Fibroblast of lung (primary cell): ENCODE data around the gene AP2A2. TPM values are rescaled to one million over a fixed set of nuclear protein-coding genes. Genes with fewer than 3 reads are reported as not detected.

ENCODE experiments used
- DNase-seq, 2 donors: peaks; one replicate each; pipeline versions ENCODE4 v3.0.0 to v3.0.0-alpha.2; 2010; ENCODE audit warnings: low read depth in 2 of 2
- H2AFZ ChIP-seq: 2 replicates; pipeline ENCODE4 v1.5.1; 2012; ENCODE audit warnings: low read length, control low read depth, inconsistent platforms
- H3K27ac ChIP-seq: 2 replicates; pipeline ENCODE4 v1.5.1; 2011; ENCODE audit warnings: low read length, control low read depth; ENCODE audit not compliant: insufficient read depth
- H3K27me3 ChIP-seq: 2 replicates; pipeline ENCODE4 v1.5.1; 2011; ENCODE audit warnings: mild to moderate bottlenecking, low read length; ENCODE audit not compliant: control insufficient read depth, insufficient read depth
- H3K36me3 ChIP-seq: 2 replicates; pipeline ENCODE4 v1.5.1; 2011; ENCODE audit warnings: low read length; ENCODE audit not compliant: control insufficient read depth, insufficient read depth
- H3K4me1 ChIP-seq: 2 replicates; pipeline ENCODE4 v1.5.1; 2011; ENCODE audit warnings: low read length; ENCODE audit not compliant: control insufficient read depth, insufficient read depth; ENCODE audit errors: extremely low read depth
- H3K4me2 ChIP-seq: 2 replicates; pipeline ENCODE4 v1.5.1; 2011; ENCODE audit warnings: low read length, control low read depth; ENCODE audit not compliant: insufficient read depth; ENCODE audit errors: extremely low read depth
- H3K4me3 ChIP-seq, 4 experiments: fragments of 200-600 bp in 1 of 4; sonication (generic) in 1 of 4; replicated peaks in 1 of 4; 2 replicates each; pipeline ENCODE4 v1.5.1; 2011 to 2016; ENCODE audit warnings: low read length in 4 of 4, low read depth in 3 of 4, mild to moderate bottlenecking in 3 of 4, control low read depth in 2 of 4, inconsistent platforms in 1 of 4, mixed read lengths in 1 of 4; ENCODE audit not compliant: insufficient read depth in 1 of 4; ENCODE audit errors: control extremely low read depth in 1 of 4
- H3K79me2 ChIP-seq: 2 replicates; pipeline ENCODE4 v1.5.1; 2012; ENCODE audit warnings: mild to moderate bottlenecking, low read length, inconsistent platforms; ENCODE audit not compliant: control insufficient read depth, insufficient read depth
- H3K9ac ChIP-seq: 2 replicates; pipeline ENCODE4 v1.5.1; 2011; ENCODE audit warnings: mild to moderate bottlenecking, low read length, control low read depth; ENCODE audit not compliant: insufficient read depth
- H3K9me3 ChIP-seq: 2 replicates; pipeline ENCODE4 v1.5.1; 2012; ENCODE audit warnings: low read depth, low read length; ENCODE audit not compliant: control insufficient read depth, insufficient read depth
- H4K20me1 ChIP-seq: 2 replicates; pipeline ENCODE4 v1.5.1; 2011; ENCODE audit warnings: low read length; ENCODE audit not compliant: control insufficient read depth, insufficient read depth; ENCODE audit errors: extremely low read depth
- CTCF ChIP-seq, 2 donors: IDR thresholded peaks in 1 of 2; conservative IDR thresholded peaks in 1 of 2; 1 replicate in 1 of 2; 2 replicates in 1 of 2; pipeline ENCODE4 v1.5.1; 2011 to 2012; ENCODE audit warnings: low read length in 2 of 2, control low read depth in 1 of 2, inconsistent platforms in 1 of 2, low read depth in 1 of 2, mild to moderate bottlenecking in 1 of 2
- EZH2 ChIP-seq: IDR thresholded peaks from 2 replicates; pipeline ENCODE4 v1.5.1; 2012; ENCODE audit warnings: low read length, control low read depth, mild to moderate bottlenecking; ENCODE audit errors: missing control alignments
- polyA plus RNA-seq, 2 donors: library from polyadenylated mRNA; depleted of rRNA in 1 of 2; stranded (reverse) in 1 of 2; unstranded in 1 of 2; fragments of >200 nt; gene quantifications; 2 replicates each; pipeline ENCODE4 v1.2.1, GENCODE V29; 2011 to 2012; ENCODE audit warnings: missing spikeins in 1 of 2
- total RNA-seq: library from RNA; depleted of rRNA; stranded (reverse); fragments of >200 nt; gene quantifications from 2 replicates; pipeline ENCODE4 v1.2.1, GENCODE V29; 2014

Gene AP2A2
- total and polyA plus RNA-seq, 2 donors (not counting 1 experiment from before 2014, with no cell fraction given), result 21.6 to 46.1 TPM

DNA sequence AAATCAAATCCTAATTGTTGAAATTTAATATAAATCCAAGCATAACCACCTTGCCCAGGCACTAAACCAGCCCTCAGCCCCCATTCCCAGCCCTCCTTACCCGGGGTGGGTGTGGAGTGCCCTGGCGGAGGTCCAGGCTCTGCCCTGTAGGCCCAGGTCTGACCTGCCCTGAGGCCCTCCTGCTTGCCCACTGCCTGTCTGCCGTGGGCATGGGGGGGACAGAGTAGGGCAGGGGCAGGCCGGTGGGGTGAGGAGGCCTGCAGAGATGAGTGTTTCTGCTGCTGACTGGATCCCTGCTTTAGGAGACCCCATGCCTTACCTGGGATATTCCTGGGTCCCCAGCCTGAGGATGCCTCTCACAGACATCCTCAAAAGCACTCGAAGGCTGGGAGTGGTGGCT lies 11.5 kb upstream of the AP2A2 start:
- Histone ChIP-seq H2AFZ (no peak overlapping the region), H3K9ac (no peak overlapping the region), H3K4me2 (no peak overlapping the region), H4K20me1 (no peaks in the 10 kb centered on the region), H3K36me3 (no peaks in the 10 kb centered on the region), H3K79me2 (peaks cover 11% of the 10 kb centered on the region), H3K4me3 (no peak overlapping the region), H3K27me3 (no peaks in the 10 kb centered on the region), H3K4me1 (peaks cover 6% of the 10 kb centered on the region), H3K27ac (no peak overlapping the region), H3K9me3 (no peaks in the 10 kb centered on the region)
- no peak for DNase-seq
- TF ChIP-seq EZH2 (no peak), CTCF (conservative IDR thresholded peaks at IDR 0.05 in 1 of 2, IDR thresholded peaks at IDR 0.05 in 1 of 2; ENCODE audit: low read depth in 1 of 2, low read length in 2 of 2) (no peak)

DNA sequence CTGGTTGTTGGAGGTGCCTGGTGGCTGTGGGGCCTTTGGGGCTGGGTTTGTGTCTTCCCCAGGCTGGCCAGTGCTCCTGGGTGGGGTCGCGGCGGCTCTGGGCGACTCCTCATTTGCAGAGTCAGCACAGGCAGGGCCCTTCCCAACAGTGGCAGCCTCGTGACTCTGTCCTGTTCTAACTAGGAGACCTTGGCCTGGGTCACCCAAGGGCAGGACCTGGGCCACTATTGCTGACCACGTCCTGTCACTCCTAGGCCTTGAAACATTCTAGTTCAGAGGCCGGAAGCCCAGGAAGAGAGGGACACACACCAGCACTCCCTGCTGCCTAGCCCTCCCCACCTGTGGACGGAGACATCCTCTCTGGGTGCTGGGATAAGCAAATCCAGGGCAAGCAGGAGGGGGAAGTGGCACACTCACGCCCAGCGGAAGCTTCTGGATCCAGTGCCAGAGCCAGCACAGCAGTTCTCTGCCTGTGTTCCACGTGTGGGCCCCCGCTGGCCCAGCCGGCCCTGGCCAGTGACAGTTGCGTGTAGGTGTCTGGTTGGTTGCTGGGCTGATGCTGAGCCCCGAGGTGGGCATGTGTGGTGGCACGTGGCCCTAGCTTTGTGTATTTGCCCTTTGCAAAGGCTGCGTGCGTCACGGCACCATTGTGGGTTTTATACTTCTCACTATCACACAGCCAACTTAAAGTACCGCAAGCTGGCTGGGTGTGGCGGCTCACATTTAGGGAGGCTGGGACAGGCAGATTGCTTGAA lies 10.7 kb upstream of the AP2A2 start:
- no peaks in the 10 kb centered on the region for H4K20me1 ChIP-seq
- DNase-seq, result no peak
- no peak overlapping the region for H3K4me2 ChIP-seq
- no peak overlapping the region for H3K9ac ChIP-seq
- H3K79me2 ChIP-seq, result peaks cover 3% of the 10 kb centered on the region
- no peaks in the 10 kb centered on the region for H3K9me3 ChIP-seq
- H3K4me3 ChIP-seq, result no peak overlapping the region
- no peaks in the 10 kb centered on the region for H3K36me3 ChIP-seq
- TF ChIP-seq CTCF (conservative IDR thresholded peaks at IDR 0.05 in 1 of 2, IDR thresholded peaks at IDR 0.05 in 1 of 2; ENCODE audit: low read depth in 1 of 2, low read length in 2 of 2), result no peak
- H3K27me3 ChIP-seq, result no peaks in the 10 kb centered on the region
- no peak overlapping the region for H3K27ac ChIP-seq
- H2AFZ ChIP-seq, result no peak overlapping the region
- peaks cover 3% of the 10 kb centered on the region for H3K4me1 ChIP-seq

GRCh38 chr11:917426-917825 lies 8.2 kb upstream of the AP2A2 start:
- Histone ChIP-seq H4K20me1 (no peaks in the 10 kb centered on the region), H2AFZ (no peak overlapping the region), H3K4me1 (no peaks in the 10 kb centered on the region), H3K79me2 (no peaks in the 10 kb centered on the region), H3K27me3 (no peaks in the 10 kb centered on the region), H3K36me3 (no peaks in the 10 kb centered on the region), H3K9ac (no peak overlapping the region), H3K27ac (no peak overlapping the region), H3K9me3 (no peaks in the 10 kb centered on the region), H3K4me2 (no peak overlapping the region), H3K4me3 (no peak overlapping the region)
- no peak for DNase-seq
- TF ChIP-seq EZH2, result no peak
- TF ChIP-seq CTCF (conservative IDR thresholded peaks at IDR 0.05 in 1 of 2, IDR thresholded peaks at IDR 0.05 in 1 of 2; ENCODE audit: low read depth in 1 of 2, low read length in 2 of 2), result no peak
